ENCODE results near the gene PDE6G. TPM values are rescaled to one million over a fixed set of nuclear protein-coding genes. Genes with fewer than 3 reads are reported as not detected.
"Not testable (repeated sequence)": the region's sequence is repeated elsewhere in the genome, so short reads cannot be mapped to it uniquely, and the experiment has no call there.

PDE6G gene
- total and polyA plus RNA-seq, 2 experiments from 2014 or later: 5.5 to 9.0 TPM

- ATAC-seq (no peak), DNase-seq (ENCODE audit: low spot score) (no peak)
- H3K9me3 Mint-ChIP-seq: peaks cover 11% of the 10 kb centered on the region; the same call in 2 of the 3 replicates
- no peak overlapping the region for H2AFZ ChIP-seq
- no peaks in the 10 kb centered on the region for H3K4me1 Mint-ChIP-seq
- peaks cover 9% of the 10 kb centered on the region for H3K27me3 Mint-ChIP-seq (ENCODE audit: insufficient read depth, low read depth, poor library complexity)
- H3K4me3 ChIP-seq: no peak overlapping the region
- peaks cover 38% of the 10 kb centered on the region for H3K79me2 ChIP-seq (replicated peaks; ENCODE audit: insufficient read depth)
- peaks cover 94% of the 10 kb centered on the region for H3K36me3 Mint-ChIP-seq (ENCODE audit: low read depth)
- H3K27ac Mint-ChIP-seq: no peak overlapping the region
- H3K27me3 ChIP-seq (ENCODE audit: insufficient read depth): no peaks in the 10 kb centered on the region
- no peak overlapping the region for H3K4me2 ChIP-seq
- peaks cover 56% of the 10 kb centered on the region for H3K36me3 ChIP-seq (ENCODE audit: insufficient read depth)
- TF ChIP-seq EZH2phosphoT487 (IDR thresholded peaks at IDR 0.05; ENCODE audit: unreplicated experiment): no peak
- no peak for TF ChIP-seq JUNB (IDR thresholded peaks at IDR 0.05; ENCODE audit: unreplicated experiment)
- TF ChIP-seq ZNF114 (CRISPR knock-in tag; IDR thresholded peaks at IDR 0.05): no peak
- no peaks in the 10 kb centered on the region for H3K9me2 ChIP-seq (ENCODE audit: insufficient read depth)
- H3K4me1 ChIP-seq (ENCODE audit: insufficient read depth): no peaks in the 10 kb centered on the region
- no peak overlapping the region for H3K27ac ChIP-seq (ENCODE audit: low read depth)
- no peak overlapping the region for H3K4me3 Mint-ChIP-seq
- peaks cover 16% of the 10 kb centered on the region for H4K20me1 ChIP-seq (replicated peaks; ENCODE audit: insufficient read depth)
- H3F3A ChIP-seq (replicated peaks; ENCODE audit: low read depth): peaks cover 5% of the 10 kb centered on the region; the same call in 1 of the 2 replicates
Observed at GRCh38 chr17:81621494-81622130, 34.7 kb downstream of the PDE6G start.

GRCh38 chr17:81618307-81618706, 38.0 kb downstream of the PDE6G start:
- not testable (repeated sequence) for DNase-seq (ENCODE audit: low spot score); H3K4me3 Mint-ChIP-seq; H3F3A ChIP-seq (replicated peaks; ENCODE audit: low read depth); ATAC-seq; H3K9me2 ChIP-seq (ENCODE audit: insufficient read depth); H3K4me2 ChIP-seq; H3K4me1 ChIP-seq (ENCODE audit: insufficient read depth); H3K4me1 Mint-ChIP-seq; H3K27me3 ChIP-seq (ENCODE audit: insufficient read depth); H3K4me3 ChIP-seq; H3K27ac ChIP-seq (ENCODE audit: low read depth); H2AFZ ChIP-seq; H3K27ac Mint-ChIP-seq
- Mint-ChIP-seq H3K36me3 (ENCODE audit: low read depth) (peaks cover 93% of the 10 kb centered on the region), H3K27me3 (ENCODE audit: insufficient read depth, low read depth, poor library complexity) (peaks cover 19% of the 10 kb centered on the region), H3K9me3 (peaks cover 15% of the 10 kb centered on the region; the same call in 2 of the 3 replicates)
- H4K20me1 ChIP-seq (replicated peaks; ENCODE audit: insufficient read depth): peaks cover 36% of the 10 kb centered on the region
- H3K36me3 ChIP-seq (ENCODE audit: insufficient read depth): peaks cover 31% of the 10 kb centered on the region
- peaks cover 67% of the 10 kb centered on the region for H3K79me2 ChIP-seq (replicated peaks; ENCODE audit: insufficient read depth)

GRCh38 chr17:81616877-81617276, 39.5 kb downstream of the PDE6G start:
- H3K27me3 Mint-ChIP-seq (ENCODE audit: insufficient read depth, low read depth, poor library complexity): peaks cover 19% of the 10 kb centered on the region
- Histone ChIP-seq H3K9me2 (ENCODE audit: insufficient read depth) (no peaks in the 10 kb centered on the region), H4K20me1 (replicated peaks; ENCODE audit: insufficient read depth) (peaks cover 31% of the 10 kb centered on the region), H3K4me1 (ENCODE audit: insufficient read depth) (no peaks in the 10 kb centered on the region), H3K4me2 (no peak overlapping the region), H2AFZ (no peak overlapping the region), H3K27ac (ENCODE audit: low read depth) (no peak overlapping the region), H3K36me3 (ENCODE audit: insufficient read depth) (peaks cover 33% of the 10 kb centered on the region), H3K4me3 (no peak overlapping the region), H3K79me2 (replicated peaks; ENCODE audit: insufficient read depth) (peaks cover 75% of the 10 kb centered on the region), H3K27me3 (ENCODE audit: insufficient read depth) (no peaks in the 10 kb centered on the region), H3F3A (replicated peaks; ENCODE audit: low read depth) (no peaks in the 10 kb centered on the region; the same call in 1 of the 2 replicates)
- H3K9me3 Mint-ChIP-seq: peaks cover 15% of the 10 kb centered on the region; the same call in 2 of the 3 replicates
- no peaks in the 10 kb centered on the region for H3K4me1 Mint-ChIP-seq
- peaks cover 96% of the 10 kb centered on the region for H3K36me3 Mint-ChIP-seq (ENCODE audit: low read depth)
- no peak overlapping the region for H3K27ac Mint-ChIP-seq
- no peak overlapping the region; the same call in 2 of the 3 replicates for H3K4me3 Mint-ChIP-seq
- TF ChIP-seq STAT1 (IDR thresholded peaks at IDR 0.05; ENCODE audit: unreplicated experiment) (no peak), EZH2phosphoT487 (IDR thresholded peaks at IDR 0.05; ENCODE audit: unreplicated experiment) (no peak), REST (IDR thresholded peaks at IDR 0.05; ENCODE audit: unreplicated experiment) (no peak), POLR2AphosphoS5 (IDR thresholded peaks at IDR 0.05; ENCODE audit: low read depth) (no peak), NANOG (IDR thresholded peaks at IDR 0.05; ENCODE audit: borderline replicate concordance) (no peak), JUNB (IDR thresholded peaks at IDR 0.05; ENCODE audit: unreplicated experiment) (no peak), EZH2 (IDR thresholded peaks at IDR 0.05; ENCODE audit: low read depth, unreplicated experiment) (no peak), ZNF331 (CRISPR knock-in tag; IDR thresholded peaks at IDR 0.05; ENCODE audit: low read depth) (no peak), ETS1 (IDR thresholded peaks at IDR 0.05) (no peak), CTCF (conservative IDR thresholded peaks at IDR 0.05; ENCODE audit: low read depth in 2 of 2) (no peak)
- DNase-seq (ENCODE audit: low spot score) (no peak), ATAC-seq (no peak)

Measured in GM23338 (cell line).